Peyer's patch (tissue), 4 donors: Measurements from ENCODE around the gene SRPK2.

ENCODE experiments used
- POLR2A ChIP-seq, 2 donors: fragments of 450-650 bp; IDR thresholded peaks; one replicate each; pipeline ENCODE4 v1.5.1; 2017; ENCODE audit warnings: antibody characterized with exemption in 2 of 2, mild to moderate bottlenecking in 2 of 2, moderate library complexity in 2 of 2
- TF ChIP-seq, protein P1 (sequence below), 6 experiments: fragments of 450-650 bp in 4 of 6; fragments of 200-600 bp in 2 of 6; sonication (generic) in 1 of 6; IDR thresholded peaks; one replicate each; pipeline ENCODE4 v1.5.1; 2017 to 2019; ENCODE audit warnings: antibody characterized with exemption in 6 of 6, mild to moderate bottlenecking in 3 of 6, moderate library complexity in 1 of 6

DNA sequence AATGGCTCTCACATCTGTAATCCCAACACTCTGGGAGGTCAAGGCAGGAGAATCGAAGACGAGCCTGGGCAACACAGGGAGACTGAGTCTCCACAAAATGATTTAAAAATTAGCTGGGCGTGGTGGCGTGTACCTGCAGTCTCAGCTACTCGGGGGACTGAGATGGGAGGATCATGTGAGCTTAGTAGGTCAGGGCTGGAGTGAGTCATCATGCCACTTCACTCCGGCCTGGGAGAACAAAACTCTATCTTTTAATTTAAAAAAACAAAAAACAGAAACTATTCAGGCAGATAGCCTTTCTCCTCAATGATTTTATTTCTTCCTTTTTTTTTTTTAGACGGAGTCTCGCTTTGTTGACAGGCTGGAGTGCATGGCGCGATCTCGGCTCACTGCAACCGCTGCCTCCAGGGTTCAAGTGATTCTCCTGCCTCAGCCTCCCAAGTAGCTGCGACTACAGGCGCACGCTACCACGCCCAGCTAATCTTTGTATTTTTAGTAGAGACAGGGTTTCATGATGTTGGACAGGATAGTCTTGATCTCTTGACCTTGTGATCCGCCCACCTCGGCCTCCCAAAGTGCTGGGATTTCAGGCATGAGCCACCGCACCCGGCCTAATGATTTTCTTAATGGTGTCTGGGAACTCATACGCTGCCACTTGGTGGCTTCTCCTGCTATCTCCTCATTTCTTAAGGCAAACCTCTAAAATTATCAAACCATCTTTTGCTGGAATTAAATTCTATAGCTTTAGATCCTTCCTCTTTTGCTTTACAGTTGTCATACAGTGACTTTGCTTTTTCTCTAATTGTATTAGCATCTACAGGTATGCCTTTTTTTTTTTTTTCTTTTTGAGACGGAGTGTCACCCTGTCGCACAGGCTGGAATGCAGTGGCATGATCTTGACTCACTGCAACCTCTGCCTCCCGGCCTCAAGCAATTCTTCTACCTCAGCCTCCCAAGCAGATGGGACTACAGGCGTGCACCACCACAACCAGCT, 22.9 kb downstream of the SRPK2 start:
- TF ChIP-seq POLR2A (IDR thresholded peaks at IDR 0.05): no peak
- TF ChIP-seq, protein P1, sequence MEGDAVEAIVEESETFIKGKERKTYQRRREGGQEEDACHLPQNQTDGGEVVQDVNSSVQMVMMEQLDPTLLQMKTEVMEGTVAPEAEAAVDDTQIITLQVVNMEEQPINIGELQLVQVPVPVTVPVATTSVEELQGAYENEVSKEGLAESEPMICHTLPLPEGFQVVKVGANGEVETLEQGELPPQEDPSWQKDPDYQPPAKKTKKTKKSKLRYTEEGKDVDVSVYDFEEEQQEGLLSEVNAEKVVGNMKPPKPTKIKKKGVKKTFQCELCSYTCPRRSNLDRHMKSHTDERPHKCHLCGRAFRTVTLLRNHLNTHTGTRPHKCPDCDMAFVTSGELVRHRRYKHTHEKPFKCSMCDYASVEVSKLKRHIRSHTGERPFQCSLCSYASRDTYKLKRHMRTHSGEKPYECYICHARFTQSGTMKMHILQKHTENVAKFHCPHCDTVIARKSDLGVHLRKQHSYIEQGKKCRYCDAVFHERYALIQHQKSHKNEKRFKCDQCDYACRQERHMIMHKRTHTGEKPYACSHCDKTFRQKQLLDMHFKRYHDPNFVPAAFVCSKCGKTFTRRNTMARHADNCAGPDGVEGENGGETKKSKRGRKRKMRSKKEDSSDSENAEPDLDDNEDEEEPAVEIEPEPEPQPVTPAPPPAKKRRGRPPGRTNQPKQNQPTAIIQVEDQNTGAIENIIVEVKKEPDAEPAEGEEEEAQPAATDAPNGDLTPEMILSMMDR (IDR thresholded peaks at IDR 0.05): no peak
